ENCODE data around the gene SLX4.

The SLX4 gene

GRCh38 chr16:3546986-3547682 lies 64.3 kb downstream of the SLX4 start:
- Mint-ChIP-seq H3K36me3 (ENCODE audit: low read depth) (peaks cover 20% of the 10 kb centered on the region), H3K4me3 (no peak overlapping the region), H3K4me1 (ENCODE audit: low read depth) (no peaks in the 10 kb centered on the region), H3K27ac (no peak overlapping the region), H3K9me3 (peaks cover 8% of the 10 kb centered on the region), H3K27me3 (no peaks in the 10 kb centered on the region)

GRCh38 chr16:3542601-3543373 lies 68.6 kb downstream of the SLX4 start:
- Mint-ChIP-seq H3K27ac (no peak overlapping the region), H3K27me3 (no peaks in the 10 kb centered on the region), H3K36me3 (ENCODE audit: low read depth) (peaks cover 5% of the 10 kb centered on the region), H3K4me1 (ENCODE audit: low read depth) (no peaks in the 10 kb centered on the region), H3K4me3 (no peak overlapping the region), H3K9me3 (no peaks in the 10 kb centered on the region)

- no peaks in the 10 kb centered on the region for H3K4me1 Mint-ChIP-seq (ENCODE audit: low read depth)
- H3K4me3 Mint-ChIP-seq, result no peak overlapping the region
- H3K27ac Mint-ChIP-seq, result no peak overlapping the region
- H3K9me3 Mint-ChIP-seq, result no peaks in the 10 kb centered on the region
- H3K36me3 Mint-ChIP-seq (ENCODE audit: low read depth), result peaks cover 5% of the 10 kb centered on the region
- H3K27me3 Mint-ChIP-seq, result no peaks in the 10 kb centered on the region
These were observed 69.8 kb downstream of the SLX4 start for GRCh38 chr16:3541527-3542155.

GRCh38 chr16:3538222-3538621 lies 73.2 kb downstream of the SLX4 start:
- peaks cover 5% of the 10 kb centered on the region for H3K36me3 Mint-ChIP-seq (ENCODE audit: low read depth)
- no peaks in the 10 kb centered on the region for H3K4me1 Mint-ChIP-seq (ENCODE audit: low read depth)
- no peaks in the 10 kb centered on the region for H3K9me3 Mint-ChIP-seq
- no peaks in the 10 kb centered on the region for H3K27me3 Mint-ChIP-seq
- H3K4me3 Mint-ChIP-seq, result no peak overlapping the region
- no peak overlapping the region for H3K27ac Mint-ChIP-seq

- H3K9me3 Mint-ChIP-seq, result no peaks in the 10 kb centered on the region
- no peak overlapping the region for H3K4me3 Mint-ChIP-seq
- H3K27ac Mint-ChIP-seq, result no peak overlapping the region
- H3K27me3 Mint-ChIP-seq, result no peaks in the 10 kb centered on the region
- H3K36me3 Mint-ChIP-seq (ENCODE audit: low read depth), result peaks cover 11% of the 10 kb centered on the region
- no peaks in the 10 kb centered on the region for H3K4me1 Mint-ChIP-seq (ENCODE audit: low read depth)
These were observed 74.6 kb downstream of the SLX4 start for GRCh38 chr16:3536851-3537250.

GRCh38 chr16:3536271-3536731 lies 75.1 kb downstream of the SLX4 start:
- Mint-ChIP-seq H3K36me3 (ENCODE audit: low read depth) (peaks cover 11% of the 10 kb centered on the region), H3K4me1 (ENCODE audit: low read depth) (no peaks in the 10 kb centered on the region), H3K4me3 (no peak overlapping the region), H3K9me3 (no peaks in the 10 kb centered on the region), H3K27ac (no peak overlapping the region), H3K27me3 (no peaks in the 10 kb centered on the region)

- no peak overlapping the region for H3K27ac Mint-ChIP-seq
- H3K9me3 Mint-ChIP-seq, result no peaks in the 10 kb centered on the region
- no peaks in the 10 kb centered on the region for H3K27me3 Mint-ChIP-seq
- no peak overlapping the region for H3K4me3 Mint-ChIP-seq
- H3K4me1 Mint-ChIP-seq (ENCODE audit: low read depth), result no peaks in the 10 kb centered on the region
- peaks cover 6% of the 10 kb centered on the region for H3K36me3 Mint-ChIP-seq (ENCODE audit: low read depth)
These were observed 77.3 kb downstream of the SLX4 start for GRCh38 chr16:3534126-3534525.

- H3K36me3 Mint-ChIP-seq (ENCODE audit: low read depth), result peaks cover 11% of the 10 kb centered on the region
- no peaks in the 10 kb centered on the region for H3K9me3 Mint-ChIP-seq
- H3K4me1 Mint-ChIP-seq (ENCODE audit: low read depth), result no peaks in the 10 kb centered on the region
- no peak overlapping the region for H3K27ac Mint-ChIP-seq
- no peak overlapping the region for H3K4me3 Mint-ChIP-seq
- H3K27me3 Mint-ChIP-seq, result no peaks in the 10 kb centered on the region
These were observed 78.7 kb downstream of the SLX4 start for GRCh38 chr16:3532741-3533140.
